G401 (cell line): Measurements from ENCODE around the gene CCR5AS.
A peak's percentile ranks its signal among the peaks of the same experiment; 100 is the strongest.
"Not testable (repeated sequence)": the region's sequence is repeated elsewhere in the genome, so short reads cannot be mapped to it uniquely, and the experiment has no call there.

Source experiments
- DNase-seq: peaks from one replicate; pipeline ENCODE4 v3.0.0-alpha.2; 2015; ENCODE audit warnings: low spot score
- in situ Hi-C: cut with HindIII; loops from 2 replicates; pipeline ENCODE4 v1.10.0; 2016; ENCODE audit warnings: low sequenced_read_pairs, mixed read lengths

The CCR5AS gene

GRCh38 chr3:46409739-46410489 is 3.0 kb upstream of the CCR5AS start:
- in situ Hi-C loops: no loop called here
- DNase-seq: peak; percentile 50

DNA sequence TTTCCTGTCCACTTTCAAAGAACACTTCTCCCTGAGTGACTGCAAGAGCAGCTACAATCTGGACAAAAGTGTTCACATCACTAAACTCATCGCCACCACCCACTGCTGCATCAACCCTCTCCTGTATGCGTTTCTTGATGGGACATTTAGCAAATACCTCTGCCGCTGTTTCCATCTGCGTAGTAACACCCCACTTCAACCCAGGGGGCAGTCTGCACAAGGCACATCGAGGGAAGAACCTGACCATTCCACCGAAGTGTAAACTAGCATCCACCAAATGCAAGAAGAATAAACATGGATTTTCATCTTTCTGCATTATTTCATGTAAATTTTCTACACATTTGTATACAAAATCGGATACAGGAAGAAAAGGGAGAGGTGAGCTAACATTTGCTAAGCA is 2.0 kb upstream of the CCR5AS start:
- in situ Hi-C loops: no loop called here
- DNase-seq: no peak

GRCh38 chr3:46407970-46408369 is 1.1 kb upstream of the CCR5AS start:
- DNase-seq: no peak
- in situ Hi-C loops: no loop called here

GRCh38 chr3:46406443-46406787 is 451 bp downstream of the CCR5AS start:
- in situ Hi-C loops: no loop called here
- no peak for DNase-seq

DNA sequence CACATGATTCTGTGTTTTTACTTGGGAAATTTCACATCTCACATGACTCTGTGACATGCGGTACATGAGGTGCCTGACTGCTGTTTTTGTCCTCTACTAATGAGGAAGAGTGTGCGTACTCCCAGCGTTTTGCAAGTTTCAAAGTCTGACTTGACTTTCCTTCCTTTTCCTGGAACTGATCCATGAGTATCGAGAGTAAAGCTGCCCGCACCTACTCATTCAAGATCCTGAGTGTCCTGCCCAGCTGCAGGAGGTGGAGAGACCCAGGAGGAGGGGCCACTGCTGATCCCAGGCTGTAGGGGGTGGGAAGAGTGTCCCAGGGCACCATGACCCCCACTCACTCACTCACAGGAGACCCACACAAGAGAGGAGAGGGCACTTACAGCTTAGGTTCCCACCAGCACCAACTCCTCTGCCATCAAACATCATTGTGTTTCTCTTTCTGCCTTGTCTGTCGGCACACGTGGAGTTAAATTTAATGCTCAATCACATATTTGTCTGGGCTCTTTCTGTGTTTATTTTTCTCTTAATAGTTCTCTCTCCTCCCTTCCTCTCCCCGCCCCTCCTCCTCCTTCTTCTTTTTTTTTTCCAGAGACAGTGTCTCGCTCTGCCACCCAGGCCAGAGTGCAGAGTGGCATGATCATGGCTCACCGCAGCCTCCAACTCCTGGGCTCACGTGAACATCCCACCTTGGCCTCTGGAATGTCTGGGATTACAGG is 1.4 kb downstream of the CCR5AS start:
- in situ Hi-C loops: no loop called here
- DNase-seq: no peak

DNA sequence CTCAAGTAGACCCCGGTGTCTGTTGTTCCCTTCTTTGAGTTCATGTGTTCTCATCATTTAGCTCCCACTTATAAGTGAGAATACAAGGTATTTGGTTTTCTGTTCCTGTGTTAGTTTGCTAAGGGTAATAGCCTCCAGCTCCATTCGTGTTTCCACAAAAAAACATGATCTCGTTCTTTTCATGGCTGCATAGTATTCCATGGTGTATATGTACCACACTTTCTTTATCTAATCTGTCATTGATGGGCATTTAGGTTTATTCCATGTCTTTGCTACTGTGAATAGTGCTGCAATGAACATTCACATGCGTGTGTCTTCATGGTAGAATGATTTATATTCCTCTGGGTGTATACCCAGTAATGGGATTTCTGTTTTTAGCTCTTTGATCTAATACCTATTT is 4.0 kb downstream of the CCR5AS start:
- in situ Hi-C loops, DNase-seq: not testable (repeated sequence)

GRCh38 chr3:46401579-46401978 is 5.3 kb downstream of the CCR5AS start:
- in situ Hi-C loops: no loop called here
- DNase-seq: no peak

DNA sequence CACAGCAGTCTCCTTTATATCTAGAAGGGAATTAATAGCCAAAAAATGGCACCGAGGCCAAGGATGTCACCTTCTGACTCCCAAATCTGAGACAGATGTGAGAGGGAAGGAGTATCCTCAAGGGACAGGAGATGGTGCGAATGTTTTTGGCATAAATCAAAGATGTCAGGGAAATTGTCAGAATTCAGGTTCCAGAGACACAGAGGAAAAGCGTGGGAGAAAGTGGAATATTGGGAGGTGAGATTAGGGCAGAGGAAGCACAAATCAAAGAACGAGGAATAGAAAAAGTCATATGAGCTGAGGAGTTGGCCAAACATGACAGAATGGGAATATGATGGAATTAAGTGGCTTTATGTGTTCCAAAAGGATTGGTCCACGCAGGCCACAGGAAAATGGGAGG is 6.0 kb downstream of the CCR5AS start:
- DNase-seq: no peak

GRCh38 chr3:46400000-46400734 is 6.7 kb downstream of the CCR5AS start:
- in situ Hi-C loops: no loop called here
- no peak for DNase-seq

More for the DNA sequence above, 6.0 kb downstream of the CCR5AS start:
- in situ Hi-C loops: no loop called here

GRCh38 chr3:46399557-46399956 is 7.3 kb downstream of the CCR5AS start:
- DNase-seq: no peak
- in situ Hi-C loops: no loop called here

GRCh38 chr3:46399098-46399497 is 7.8 kb downstream of the CCR5AS start:
- DNase-seq: no peak
- in situ Hi-C loops: no loop called here

- no peak for DNase-seq
- in situ Hi-C loops: no loop called here
Measured at GRCh38 chr3:46398186-46398955, 8.5 kb downstream of the CCR5AS start.

GRCh38 chr3:46397111-46397510 is 9.8 kb downstream of the CCR5AS start:
- peak; percentile 60 for DNase-seq
- in situ Hi-C loops: no loop called here

- no peak for DNase-seq
- in situ Hi-C loops: no loop called here
Measured at GRCh38 chr3:46395766-46396530, 10.9 kb downstream of the CCR5AS start.

DNA sequence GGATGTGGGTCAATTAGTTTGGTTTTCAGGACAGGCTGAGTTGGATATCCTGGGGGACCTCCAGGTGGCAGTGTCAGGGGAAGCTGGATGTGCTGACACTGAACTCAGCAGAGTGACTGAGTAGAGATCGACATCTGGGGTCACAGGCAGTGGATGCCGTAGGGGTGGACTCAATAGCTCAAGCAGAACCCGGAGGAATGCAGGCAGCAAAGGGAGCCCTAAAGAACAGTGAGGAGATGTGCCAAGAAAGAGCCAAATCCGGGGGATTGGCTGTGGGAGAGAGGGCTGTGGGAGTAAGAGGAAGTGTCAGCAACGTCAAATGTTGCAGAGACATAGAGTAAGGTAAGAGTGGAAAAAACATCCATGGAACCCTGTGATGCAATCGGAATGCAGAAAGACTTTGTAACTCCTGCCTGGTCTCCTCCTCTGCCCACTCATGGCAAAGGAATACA is 11.6 kb downstream of the CCR5AS start:
- in situ Hi-C loops: no loop called here
- DNase-seq: no peak

DNA sequence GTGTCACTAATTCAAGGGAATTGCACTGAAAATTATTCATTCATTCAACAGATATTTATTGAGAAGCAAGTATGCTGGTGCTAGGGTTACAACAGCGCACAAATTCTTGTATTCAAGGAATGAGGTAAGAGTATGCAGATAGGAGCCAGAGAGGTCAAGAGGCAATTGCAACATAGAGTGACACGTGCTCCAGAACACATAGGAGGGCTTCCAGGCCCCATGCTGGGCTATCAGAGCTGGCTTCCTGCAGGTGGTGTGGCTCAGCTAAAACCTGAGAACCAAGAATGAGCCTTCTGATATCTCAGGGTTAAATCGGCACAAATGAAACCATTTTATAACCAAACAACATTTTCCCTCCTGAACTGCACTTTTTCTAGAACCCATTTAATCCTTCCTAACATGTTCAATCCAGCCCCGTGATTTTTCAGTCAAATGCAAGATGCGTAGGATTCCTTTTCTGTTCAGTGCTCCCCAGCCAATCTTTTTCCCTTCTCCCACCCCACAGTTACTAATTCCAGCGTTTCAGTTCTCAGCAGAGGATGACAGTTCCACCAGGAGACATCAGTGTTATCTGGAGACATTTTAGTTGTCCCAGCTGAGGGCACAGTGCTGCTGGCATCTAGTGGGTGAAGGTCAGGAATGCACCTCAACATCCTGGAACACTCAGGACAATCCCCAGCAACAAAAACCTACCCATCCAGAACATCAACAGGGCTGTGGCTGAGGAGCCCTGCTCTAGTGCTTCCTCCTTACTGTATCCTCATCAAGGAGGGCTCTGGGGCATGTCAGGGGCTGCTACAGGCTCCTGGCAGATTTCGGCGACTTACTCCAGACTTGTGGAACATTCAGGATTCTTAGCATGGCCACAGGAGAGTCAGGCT is 13.1 kb downstream of the CCR5AS start:
- in situ Hi-C loops: no loop called here
- DNase-seq: no peak

- no peak for DNase-seq
- in situ Hi-C loops: no loop called here
Measured at GRCh38 chr3:46393011-46393410, 13.9 kb downstream of the CCR5AS start.

- in situ Hi-C loops, DNase-seq: not testable (repeated sequence)
Measured at GRCh38 chr3:46391526-46391925, 15.3 kb downstream of the CCR5AS start.
